GM12878 (cell line): Measurements from ENCODE around the gene PRKCZ.

Experiments
- CTCF ChIP-seq, 3 experiments: IDR thresholded peaks in 2 of 3; conservative IDR thresholded peaks in 1 of 3; 2 replicates each; pipeline ENCODE4 v1.5.1; 2011; ENCODE audit warnings: low read depth in 3 of 3, low read length in 3 of 3, mild to moderate bottlenecking in 3 of 3, control low read depth in 2 of 3, moderate library complexity in 2 of 3, inconsistent platforms in 1 of 3, mixed read lengths in 1 of 3; ENCODE audit not compliant: control insufficient read depth in 2 of 3, insufficient read depth in 1 of 3; ENCODE audit errors: extremely low read depth in 1 of 3
- MAX ChIP-seq: IDR thresholded peaks from 2 replicates; pipeline ENCODE4 v1.6.1; 2012; ENCODE audit warnings: low read depth, low read length, improper control_type of control experiment
- YY1 ChIP-seq: IDR thresholded peaks from 2 replicates; pipeline ENCODE4 v1.6.1; 2011; ENCODE audit warnings: low read depth, mild to moderate bottlenecking, low read length
- ZNF24 ChIP-seq: fragments of 450-650 bp; IDR thresholded peaks from 2 replicates; pipeline ENCODE4 v1.6.1; 2017; ENCODE audit warnings: antibody characterized with exemption, mild to moderate bottlenecking

- no peak for TF ChIP-seq MAX
- TF ChIP-seq ZNF24 = no peak
- no peak for TF ChIP-seq CTCF (IDR thresholded peaks at IDR 0.05 in 2 of 3, conservative IDR thresholded peaks at IDR 0.05 in 1 of 3; ENCODE audit: control insufficient read depth in 2 of 3, extremely low read depth in 1 of 3, insufficient read depth in 1 of 3, low read depth in 3 of 3, low read length in 3 of 3)
- TF ChIP-seq YY1 = no peak
Measured at GRCh38 chr1:2098301-2098698, 48.1 kb downstream of the PRKCZ start.
